ENCODE data around the gene METTL4.

DNA sequence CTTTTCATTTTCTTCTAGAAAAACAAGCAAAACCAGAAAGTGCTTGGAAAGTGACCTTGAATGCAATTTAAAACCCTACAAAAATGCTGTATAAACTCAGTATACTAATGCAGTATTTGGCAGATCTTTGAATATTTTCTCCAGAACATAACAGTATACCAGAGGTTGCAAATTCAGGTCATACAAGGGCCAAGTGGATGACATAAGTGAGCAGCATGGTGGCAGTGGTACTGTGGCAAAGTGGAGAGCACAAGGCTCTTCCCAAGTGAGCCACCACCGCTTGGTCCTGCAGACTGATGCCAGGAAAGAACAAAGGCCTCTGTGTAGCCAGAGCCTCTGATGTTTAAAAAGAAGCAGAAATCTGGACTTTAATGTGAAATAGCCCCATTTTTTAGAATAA lies 33.1 kb downstream of the METTL4 start:
- TF ChIP-seq, protein P1, sequence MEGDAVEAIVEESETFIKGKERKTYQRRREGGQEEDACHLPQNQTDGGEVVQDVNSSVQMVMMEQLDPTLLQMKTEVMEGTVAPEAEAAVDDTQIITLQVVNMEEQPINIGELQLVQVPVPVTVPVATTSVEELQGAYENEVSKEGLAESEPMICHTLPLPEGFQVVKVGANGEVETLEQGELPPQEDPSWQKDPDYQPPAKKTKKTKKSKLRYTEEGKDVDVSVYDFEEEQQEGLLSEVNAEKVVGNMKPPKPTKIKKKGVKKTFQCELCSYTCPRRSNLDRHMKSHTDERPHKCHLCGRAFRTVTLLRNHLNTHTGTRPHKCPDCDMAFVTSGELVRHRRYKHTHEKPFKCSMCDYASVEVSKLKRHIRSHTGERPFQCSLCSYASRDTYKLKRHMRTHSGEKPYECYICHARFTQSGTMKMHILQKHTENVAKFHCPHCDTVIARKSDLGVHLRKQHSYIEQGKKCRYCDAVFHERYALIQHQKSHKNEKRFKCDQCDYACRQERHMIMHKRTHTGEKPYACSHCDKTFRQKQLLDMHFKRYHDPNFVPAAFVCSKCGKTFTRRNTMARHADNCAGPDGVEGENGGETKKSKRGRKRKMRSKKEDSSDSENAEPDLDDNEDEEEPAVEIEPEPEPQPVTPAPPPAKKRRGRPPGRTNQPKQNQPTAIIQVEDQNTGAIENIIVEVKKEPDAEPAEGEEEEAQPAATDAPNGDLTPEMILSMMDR (IDR thresholded peaks at IDR 0.05; ENCODE audit: insufficient read depth, low read length) = no peak
- TF ChIP-seq GABPA (IDR thresholded peaks at IDR 0.05; ENCODE audit: low read depth) (no peak), POLR2AphosphoS5 (IDR thresholded peaks at IDR 0.05; ENCODE audit: low read depth) (no peak), SPI1 (IDR thresholded peaks at IDR 0.05; ENCODE audit: borderline replicate concordance, low read depth) (no peak)
